GM12801 (cell line): Measurements from ENCODE around the gene ZNF823.

Source experiments
- CTCF ChIP-seq: IDR thresholded peaks from one replicate; pipeline ENCODE4 v1.5.1; 2011; ENCODE audit warnings: control low read depth; ENCODE audit not compliant: insufficient read length; ENCODE audit errors: extremely low read depth

Gene ZNF823

GRCh38 chr19:11685676-11686650 lies 52.8 kb downstream of the ZNF823 start:
- TF ChIP-seq CTCF, result no peak

GRCh38 chr19:11684987-11685675 lies 53.6 kb downstream of the ZNF823 start:
- no peak for TF ChIP-seq CTCF

GRCh38 chr19:11680689-11681302 lies 58.0 kb downstream of the ZNF823 start:
- no peak for TF ChIP-seq CTCF

GRCh38 chr19:11678504-11678903 lies 60.2 kb downstream of the ZNF823 start:
- TF ChIP-seq CTCF, result no peak

- no peak for TF ChIP-seq CTCF
These were observed 63.2 kb downstream of the ZNF823 start for GRCh38 chr19:11675569-11675968.

- no peak for TF ChIP-seq CTCF
These were observed 64.7 kb downstream of the ZNF823 start for GRCh38 chr19:11674067-11674492.

GRCh38 chr19:11673608-11674041 lies 65.1 kb downstream of the ZNF823 start:
- TF ChIP-seq CTCF, result no peak
